OCI-M2 (cell line): Measurements from ENCODE around the gene CTSH.
"Not testable (repeated sequence)": the region's sequence is repeated elsewhere in the genome, so short reads cannot be mapped to it uniquely, and the experiment has no call there.

Source experiments
- DNase-seq: peaks from one replicate; lab custom pipeline; 2025; ENCODE audit not compliant: unreplicated experiment; lab: John Stamatoyannopoulos, UW

The CTSH gene

DNA sequence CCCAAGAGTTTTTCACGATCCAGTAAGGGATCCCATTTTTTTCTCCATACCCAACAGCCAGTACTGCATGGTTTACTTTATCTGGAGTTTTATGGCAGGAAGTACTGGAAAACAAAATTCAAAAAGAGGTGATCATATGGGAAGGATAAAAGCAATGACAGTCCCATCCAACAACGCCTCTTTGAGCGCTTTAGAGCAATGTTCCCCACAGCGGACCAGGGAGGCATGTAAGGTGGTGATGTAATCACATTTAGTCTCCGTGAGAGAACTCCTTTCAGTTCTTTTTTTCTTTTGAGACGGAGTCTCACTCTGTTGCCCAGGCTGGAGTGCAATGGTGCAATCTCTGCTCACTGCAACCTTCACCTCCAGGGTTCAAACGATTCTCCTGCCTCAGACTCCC, 21.8 kb downstream of the CTSH start:
- no peak for DNase-seq

DNA sequence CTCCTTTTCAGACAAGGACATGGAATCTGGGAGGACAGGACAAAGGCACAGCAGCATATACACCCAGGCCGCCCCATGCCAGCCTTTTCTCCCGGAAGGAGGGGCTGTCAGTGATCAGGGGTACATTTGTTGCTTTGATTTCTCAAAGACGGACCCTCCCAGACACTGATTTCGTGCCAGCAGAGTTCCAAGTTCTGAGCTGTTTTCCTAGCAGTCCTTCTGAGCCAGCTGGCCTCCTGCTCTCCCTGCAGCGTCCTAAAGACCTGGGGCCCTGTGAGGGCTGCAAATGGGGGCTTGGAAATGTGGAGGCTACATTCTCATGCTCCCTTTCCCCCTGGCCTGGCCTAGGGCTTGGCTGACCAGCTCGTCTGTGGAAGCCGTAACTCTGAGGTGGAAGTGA, 22.3 kb downstream of the CTSH start:
- no peak for DNase-seq

DNA sequence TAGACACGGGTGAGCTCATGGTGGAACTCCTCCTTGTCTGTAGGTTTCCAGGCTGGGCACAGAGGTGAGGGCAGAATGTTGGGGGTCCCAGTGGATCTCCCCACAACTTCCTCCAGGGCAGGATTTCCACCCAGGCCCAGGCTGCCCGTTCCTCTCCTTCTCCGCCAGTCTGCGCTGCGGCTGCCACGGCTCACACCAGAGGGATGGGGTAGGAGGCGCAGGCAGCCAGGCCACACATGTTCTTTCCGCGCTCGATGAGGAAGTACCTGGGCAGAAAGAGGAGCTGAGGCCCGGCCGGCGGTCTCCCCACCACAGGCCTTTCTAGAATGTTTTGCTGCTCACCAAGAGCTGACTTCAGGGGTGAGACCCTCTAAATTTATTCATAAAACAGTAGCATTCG, 22.9 kb downstream of the CTSH start:
- DNase-seq, result no peak

DNA sequence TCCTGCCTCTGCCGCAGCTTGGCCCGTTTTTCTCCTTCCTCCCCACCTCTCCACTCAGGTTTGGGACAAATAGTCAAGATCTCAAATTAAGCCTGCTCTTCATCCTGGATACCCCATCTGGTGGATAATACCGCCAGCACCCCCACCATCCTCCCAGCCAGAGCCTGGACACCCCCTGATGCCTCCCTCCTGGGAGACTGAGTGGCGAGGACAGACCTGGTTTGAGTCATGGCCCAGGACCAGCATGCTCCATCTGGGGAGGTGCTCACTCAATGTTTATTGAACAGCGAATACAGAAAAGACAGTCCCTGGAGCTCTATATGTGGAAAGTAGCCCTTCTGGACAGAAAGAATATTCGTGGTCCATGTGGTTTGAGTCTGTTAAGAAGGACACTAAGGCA, 23.3 kb downstream of the CTSH start:
- DNase-seq, result no peak

DNA sequence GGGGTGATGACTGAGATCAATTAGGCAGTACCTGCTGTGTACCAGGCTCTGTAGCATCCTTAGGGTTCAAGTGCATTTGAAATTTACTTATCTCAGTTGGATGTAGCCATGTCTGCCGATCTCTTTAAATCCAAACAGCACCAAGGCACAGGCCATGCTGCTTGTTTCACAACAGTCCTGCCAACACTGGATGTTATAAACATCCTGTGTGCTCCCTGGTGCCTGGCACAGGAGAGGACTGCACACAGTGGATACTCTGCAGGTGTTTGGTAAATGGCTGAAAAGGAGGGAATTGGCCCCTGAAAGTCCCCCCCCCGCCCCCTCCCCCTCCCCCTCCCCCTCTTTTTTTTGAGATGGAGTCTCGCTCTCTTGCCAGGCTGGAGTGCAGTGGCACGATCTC, 27.0 kb downstream of the CTSH start:
- DNase-seq, result no peak

DNA sequence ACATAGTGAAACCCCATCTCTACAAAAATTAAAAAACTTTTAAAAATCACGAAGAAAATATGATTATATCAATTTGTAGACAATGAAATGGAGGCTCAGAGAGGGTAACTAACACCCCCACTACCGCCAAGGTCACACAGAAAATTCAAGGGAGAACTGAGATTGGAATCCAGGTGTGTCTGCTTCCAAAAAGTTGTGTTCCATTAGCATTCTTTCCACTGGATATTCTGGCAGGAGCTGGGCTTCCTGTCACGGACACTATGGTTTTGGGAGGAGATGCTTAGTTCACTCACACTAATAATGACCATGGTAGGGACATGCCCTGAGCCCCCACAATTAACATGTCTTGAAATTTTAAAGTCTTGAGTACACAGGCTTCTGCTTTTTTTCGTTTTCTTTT, 28.8 kb downstream of the CTSH start:
- DNase-seq, result no peak

DNA sequence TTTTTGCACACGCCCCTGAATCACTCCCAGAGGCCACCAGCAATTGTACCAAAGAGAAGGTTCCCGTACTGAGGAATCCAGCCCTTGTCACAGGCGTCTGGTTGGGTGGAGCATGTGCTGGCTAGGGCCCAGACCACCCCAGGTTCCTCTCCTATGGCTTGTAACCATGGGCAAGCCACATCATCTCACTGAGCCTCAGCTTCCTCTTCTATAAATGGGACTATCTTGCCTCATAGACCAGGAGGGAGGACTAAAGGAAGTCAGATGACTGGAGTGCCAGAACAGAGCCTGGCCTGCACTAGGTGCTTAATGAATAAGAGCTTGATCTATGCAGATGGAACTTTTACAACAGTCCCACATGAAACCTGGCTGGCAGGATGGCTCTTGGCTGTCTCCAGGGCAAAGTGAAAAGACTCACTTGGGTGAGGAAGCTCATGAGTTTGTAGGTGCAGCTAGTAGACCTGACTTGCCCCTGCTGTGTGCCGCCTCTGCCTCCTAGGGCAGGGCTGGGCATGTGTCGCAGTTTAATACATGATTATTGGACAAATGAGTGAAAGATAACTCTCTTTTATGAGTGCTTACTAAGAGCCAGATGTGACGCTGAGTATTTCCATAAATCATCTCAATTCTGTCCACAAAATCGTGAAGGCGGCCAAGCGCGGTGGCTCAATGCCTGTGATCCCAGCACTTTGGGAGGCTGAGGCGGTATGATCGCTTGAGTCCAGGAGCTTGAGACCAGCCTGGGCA, 29.3 kb downstream of the CTSH start:
- no peak for DNase-seq

DNA sequence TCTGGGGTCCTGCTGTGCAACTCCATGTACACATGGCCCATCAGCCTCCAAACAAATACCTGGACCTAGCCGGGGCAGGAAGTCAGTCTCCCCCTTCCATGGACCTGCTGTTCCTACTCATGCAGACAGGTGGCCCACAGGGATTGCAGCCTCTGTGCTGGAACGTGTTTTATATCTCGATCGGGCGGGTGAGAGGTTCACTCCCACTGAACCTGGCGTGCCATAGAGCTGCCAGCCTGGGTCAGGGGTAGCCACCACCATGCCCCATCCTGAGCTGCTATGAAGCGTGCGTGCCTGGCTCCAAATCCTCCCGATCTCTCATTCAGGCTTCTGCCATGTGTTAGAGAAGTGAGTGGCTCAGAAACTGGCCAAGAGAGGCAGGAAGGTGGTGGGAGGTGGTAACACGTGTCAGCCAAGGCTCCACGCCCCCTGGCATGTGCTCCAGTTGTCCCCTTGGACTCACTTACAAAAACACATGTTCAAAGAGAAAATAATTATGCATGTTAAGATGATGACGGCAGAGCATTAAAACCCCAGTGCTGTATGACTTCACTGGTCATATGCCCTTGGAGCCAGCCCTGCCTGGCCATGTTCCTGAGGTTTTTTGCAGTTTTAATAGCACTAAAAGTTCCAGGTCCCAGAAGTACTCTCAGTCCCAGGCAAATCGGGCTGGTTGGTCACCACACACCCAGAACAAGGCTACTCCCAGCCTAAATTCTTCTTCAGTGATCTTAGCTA, 30.6 kb downstream of the CTSH start:
- no peak for DNase-seq

DNA sequence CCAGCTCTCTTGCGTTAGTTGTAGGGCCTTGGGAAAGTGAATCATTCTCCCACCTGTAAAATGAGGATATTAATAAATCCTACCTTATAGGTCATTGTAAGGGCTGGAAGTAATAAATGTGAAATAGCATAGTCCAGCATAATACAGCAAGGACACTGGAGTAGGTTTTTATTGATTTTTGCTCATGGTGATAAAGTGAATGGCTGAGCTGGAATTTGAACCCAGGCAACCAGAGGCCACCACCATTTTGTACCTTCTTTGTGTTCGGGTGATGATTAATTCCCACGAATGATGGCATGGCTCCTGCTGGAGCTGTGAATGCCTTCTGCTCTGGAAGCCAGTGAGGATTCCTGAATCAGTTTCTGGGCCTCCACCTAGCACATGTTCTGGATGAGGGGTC, 31.8 kb downstream of the CTSH start:
- no peak for DNase-seq

DNA sequence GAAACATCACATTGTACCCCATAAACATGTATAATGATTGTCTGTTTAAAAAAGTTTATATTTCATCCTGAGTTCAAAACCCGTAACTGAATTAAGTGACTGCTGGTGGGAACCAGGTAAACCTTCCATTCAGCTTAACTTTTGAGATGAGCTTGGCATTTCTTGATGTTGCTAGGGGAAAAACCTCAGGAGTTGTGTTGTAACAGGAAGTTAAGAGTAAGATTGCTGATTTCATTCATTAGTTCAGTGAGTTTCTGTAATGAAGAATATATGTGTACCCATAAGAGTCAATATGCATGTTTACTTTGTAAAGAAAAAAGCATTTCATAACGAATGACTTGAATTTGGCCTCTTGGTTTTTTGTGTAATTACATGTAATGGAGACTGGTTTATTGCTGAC, 32.5 kb downstream of the CTSH start:
- no peak for DNase-seq

DNA sequence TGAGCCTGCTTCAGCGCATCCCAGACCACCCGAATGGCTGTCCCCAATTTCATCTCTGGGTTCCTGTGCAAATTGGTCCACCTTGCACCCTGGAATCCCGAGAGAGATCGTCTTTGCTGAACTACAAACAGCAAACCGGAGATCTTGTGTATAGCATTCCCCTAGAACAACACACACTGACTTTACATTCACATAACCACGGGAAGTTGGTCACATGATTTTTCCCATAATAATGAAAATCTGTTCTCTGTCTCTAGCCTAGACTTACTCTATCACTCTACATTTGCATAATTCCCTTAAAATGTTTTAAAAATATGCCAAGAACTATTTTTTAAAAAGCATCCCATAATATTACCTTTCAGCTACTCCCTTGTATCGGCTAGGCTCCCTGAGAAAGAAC, 34.6 kb downstream of the CTSH start:
- DNase-seq, result no peak

DNA sequence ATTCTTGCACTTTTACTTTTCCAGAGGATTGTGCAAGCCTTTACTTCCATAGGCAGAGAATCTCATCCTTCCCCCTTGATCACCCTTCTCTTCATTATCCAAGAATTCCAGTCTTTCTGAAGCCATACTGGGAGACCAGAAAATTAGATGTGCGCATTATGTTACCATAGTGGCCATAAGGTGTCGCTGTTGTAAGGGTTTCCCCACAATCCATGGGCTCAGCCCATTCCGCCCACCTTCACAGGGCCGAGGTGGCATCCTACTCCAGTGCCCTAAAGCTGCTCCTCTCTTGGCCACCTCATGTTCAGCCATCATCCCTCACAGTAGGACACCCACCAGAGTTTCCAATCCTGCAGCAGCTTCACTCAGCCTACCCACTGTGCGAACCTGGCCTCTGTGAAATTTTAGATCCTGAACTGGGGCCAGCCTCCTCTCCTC, 35.0 kb downstream of the CTSH start:
- no peak for DNase-seq

DNA sequence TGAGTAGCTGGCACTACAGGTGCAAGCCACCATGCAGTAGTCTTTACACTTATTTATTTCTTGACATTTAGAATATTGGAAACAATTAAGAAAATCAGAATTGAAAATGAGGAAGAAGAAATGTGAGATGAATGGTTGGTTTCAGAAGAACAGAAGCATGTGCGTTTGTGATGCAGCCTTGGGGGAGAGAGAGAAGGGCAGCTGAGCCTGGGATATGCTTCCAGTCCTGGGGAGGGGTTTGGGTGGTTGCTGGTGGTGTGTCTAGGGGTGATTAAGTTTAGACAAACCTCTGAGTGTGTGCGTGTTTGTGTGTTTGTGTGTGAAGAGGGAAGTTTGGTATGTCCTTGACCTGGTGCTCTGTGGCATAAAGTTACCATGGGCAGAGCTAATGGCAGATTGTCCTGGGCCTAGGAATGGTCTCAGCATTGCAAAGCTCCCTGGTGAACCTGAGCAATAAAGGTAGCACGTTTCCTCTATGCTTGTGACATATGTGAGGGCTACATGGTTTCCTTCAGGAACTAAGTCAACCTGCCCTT, 35.6 kb downstream of the CTSH start:
- no peak for DNase-seq

DNA sequence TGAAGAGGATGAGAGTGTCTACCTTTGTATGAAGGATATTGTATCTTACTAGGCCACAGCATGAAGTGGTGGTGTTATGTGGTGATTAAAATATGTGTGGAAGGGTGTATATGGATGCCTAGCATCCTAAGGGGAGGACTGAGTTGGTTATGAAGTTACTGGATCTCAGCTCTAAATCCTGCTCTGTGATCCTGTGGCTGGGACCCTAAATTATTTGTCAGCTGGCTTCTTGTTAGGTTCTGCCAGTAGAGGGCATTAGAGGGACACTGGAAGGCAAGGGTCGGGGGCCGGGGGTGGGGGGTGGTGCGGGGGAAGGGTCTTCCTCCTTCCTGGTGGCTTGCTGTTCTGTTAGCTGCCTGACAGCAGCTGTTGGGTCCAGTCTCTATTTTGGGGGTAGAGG, 37.3 kb downstream of the CTSH start:
- DNase-seq, result no peak

DNA sequence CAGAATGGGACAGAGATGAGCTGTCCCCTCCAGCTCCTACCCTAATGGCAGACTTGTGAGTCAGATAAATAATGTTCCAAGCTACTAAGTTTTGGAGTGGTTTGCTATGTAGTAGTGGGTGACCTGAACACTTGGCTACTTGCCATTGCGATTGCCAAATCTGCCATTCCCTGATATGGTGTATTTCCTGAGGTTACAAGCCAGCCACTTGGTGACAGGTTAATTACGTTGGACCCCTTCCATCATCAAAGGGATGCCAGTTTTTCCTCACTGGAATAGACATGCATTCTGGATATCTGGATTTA, 38.6 kb downstream of the CTSH start:
- no peak for DNase-seq

DNA sequence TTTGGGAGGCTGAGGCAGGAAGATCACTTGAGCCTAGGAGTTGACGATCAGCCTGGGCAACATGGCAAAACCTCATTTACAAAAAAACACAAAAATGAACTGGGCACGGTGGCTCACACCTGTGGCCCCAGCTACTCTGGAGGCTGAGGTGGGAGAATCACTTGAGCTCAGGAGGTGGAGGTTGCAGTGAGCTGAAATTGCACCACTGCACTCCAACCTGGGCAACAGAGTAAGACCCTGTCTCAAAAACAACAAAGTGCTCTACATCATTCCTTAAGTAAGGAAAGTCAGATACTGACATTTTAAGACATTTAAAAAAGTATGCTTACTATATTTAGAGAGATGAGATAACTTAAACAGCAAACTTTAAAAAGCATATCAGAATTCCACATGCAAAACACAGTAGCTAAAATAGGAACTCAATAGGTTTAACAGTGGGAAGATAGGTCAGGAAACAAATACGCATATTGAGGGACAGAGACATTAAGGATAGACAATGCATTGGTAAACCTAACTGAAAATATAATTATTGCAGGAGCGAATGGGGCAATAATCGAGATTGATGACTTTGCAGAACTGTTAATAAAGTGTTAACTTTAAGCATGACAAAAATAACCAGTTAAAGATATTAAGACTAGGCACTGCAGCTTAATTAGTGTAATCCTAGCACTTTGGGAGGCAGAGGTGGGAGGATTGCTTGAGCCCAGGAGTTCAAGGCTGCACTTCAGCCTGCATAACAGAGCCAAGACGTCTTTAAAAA, 40.1 kb downstream of the CTSH start:
- no peak for DNase-seq

DNA sequence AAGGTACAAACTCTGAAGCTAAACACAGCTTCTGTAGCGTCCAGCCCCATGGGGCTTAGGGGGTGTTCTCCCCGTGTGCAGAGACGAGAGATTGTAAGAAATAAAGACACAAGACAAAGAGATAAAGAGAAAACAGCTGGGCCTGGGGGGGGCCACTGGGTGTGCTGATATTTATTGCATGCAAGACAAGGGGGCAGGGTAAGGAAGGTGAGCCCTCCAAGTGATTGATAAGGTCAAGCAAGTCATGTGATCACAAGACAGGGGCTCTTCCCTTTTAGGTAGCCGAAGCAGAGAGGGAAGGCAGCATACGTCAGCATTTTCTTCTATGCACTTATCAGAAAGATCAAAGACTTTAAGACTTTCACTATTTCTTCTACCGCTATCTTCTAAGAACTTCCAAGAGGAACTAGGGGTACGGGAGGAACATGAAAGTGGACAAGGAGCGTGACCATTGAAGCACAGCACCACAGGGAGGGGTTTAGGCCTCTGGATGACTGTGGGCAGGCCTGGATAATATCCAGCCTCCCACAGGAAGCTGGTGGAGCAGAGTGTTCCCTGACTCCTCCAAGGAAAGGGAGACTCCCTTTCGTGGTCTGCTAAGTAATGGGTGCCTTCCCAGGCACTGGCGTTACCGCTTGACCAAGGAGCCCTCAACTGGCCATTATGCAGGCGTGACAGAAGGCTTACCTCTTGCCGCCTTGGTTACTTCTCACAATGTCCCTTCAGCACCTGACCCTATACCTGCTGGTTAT, 42.4 kb downstream of the CTSH start:
- not testable (repeated sequence) for DNase-seq

DNA sequence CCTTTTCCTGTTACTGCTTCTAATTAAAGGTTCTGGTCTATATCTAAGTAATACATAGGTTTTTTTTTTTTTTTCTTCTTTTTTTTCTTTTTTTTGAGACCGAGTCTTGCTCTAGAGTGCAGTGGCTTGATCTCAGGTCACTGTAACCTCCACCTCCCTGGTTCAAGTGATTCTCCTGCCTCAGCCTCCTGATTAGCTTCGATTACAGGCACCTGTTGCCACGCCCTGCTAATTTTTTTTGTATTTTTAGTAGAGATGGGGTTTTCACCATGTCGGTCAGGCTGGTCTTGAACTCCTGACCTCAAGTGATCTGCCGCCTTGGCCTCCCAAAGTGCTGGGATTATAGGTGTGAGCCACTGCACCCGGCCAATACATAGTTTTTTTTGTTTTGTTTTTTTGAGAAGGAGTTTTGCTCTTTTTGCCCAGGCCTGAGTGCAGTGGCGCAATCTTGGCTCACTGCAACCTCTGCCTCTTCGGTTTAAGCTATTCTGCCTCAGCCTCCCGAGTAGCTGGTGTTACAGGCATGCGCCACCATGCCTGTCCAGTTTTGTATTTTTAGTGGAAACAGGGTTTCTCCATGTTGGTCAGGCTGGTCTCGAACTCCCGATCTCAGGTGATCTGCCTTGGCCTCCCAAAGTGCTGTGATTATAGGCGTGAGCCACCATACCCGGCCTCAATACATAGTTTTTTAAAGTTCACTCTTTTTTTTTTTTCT, 43.9 kb downstream of the CTSH start:
- not testable (repeated sequence) for DNase-seq

DNA sequence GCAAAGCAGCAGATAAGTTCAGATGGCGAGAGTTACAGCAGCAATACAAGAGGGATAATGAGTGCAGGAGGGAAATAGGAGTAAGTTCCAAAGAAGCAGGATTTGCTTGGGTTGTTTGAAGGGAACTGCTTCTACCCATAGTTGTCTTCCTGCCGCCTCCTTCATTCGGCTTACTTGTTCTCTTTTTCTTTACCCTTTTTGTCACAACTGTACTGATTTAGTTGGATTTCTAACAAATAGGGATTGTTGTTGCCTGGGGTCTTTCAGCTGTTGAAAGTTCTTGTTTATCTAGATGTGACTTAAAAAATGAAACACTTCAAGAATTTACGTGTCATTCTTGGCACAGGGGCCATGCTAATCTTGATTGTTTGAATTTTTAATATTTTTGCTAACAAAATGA, 46.3 kb downstream of the CTSH start:
- DNase-seq, result no peak

DNA sequence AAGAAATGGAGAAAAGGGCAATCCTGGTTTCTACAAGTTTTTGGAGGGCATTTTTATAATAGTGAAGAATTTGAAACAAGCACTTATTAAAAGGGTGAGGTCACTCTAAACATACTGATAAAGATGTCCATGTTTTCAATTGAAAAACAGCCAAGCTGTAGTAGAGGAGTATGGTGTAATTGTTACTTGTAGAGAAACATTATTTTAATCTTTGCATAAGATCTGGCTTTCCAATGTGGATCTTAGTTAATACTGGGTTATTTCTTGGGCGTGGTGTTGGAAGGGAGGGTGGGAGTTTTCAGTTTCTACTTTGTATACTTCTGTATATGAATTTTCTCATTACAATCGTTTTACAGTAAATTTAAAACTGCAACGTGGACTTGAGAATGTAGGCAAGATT, 49.4 kb downstream of the CTSH start:
- no peak for DNase-seq

DNA sequence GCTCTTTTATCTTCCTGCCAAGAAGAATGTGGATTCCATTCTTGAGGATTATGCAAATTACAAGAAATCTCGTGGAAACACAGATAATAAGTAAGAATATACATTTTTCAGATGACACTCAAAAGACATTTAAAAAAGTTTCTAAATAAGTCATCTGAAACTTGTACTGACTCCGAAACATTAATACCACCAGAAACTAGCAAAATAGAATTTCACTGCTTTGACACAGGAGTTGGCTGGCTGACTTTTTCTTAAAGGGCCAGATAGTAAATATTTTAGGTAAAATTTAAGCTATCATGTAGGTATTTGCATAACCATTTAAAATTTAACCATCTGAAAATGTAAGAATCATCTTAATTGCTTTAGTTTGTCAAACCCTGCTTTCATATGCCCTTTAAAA, 51.3 kb downstream of the CTSH start:
- no peak for DNase-seq
